Kidney (tissue), 14 donors: ENCODE results near the gene MS4A10. TPM values are rescaled to one million over a fixed set of nuclear protein-coding genes. Genes with fewer than 3 reads are reported as not detected.

Experiments used
- DNase-seq, 5 donors: peaks; one replicate each; pipeline ENCODE4 v3.0.0-alpha.2; 2013 to 2020
- FAIRE-seq: peaks from 2 replicates; lab custom pipeline; 2012; peaks lifted over from hg19 to GRCh38; lab: Jason Lieb, UNC
- H3K27ac ChIP-seq, 2 donors: one replicate each; pipeline ENCODE4 v1.7.0; 2013; ENCODE audit warnings: low read depth in 2 of 2, low read length in 2 of 2, inconsistent platforms in 1 of 2
- H3K27me3 ChIP-seq: one replicate; pipeline ENCODE4 v1.7.1; 2013; ENCODE audit warnings: low read length, inconsistent platforms; ENCODE audit not compliant: control insufficient read depth, insufficient read depth
- H3K36me3 ChIP-seq, 3 donors: one replicate each; pipeline versions ENCODE4 v1.7.0 to v1.7.1; 2013; ENCODE audit warnings: low read length in 3 of 3, control low read depth in 1 of 3, inconsistent platforms in 1 of 3; ENCODE audit not compliant: insufficient read depth in 3 of 3, control insufficient read depth in 2 of 3
- H3K4me1 ChIP-seq, 3 donors: one replicate each; pipeline versions ENCODE4 v1.7.0 to v1.7.1; 2013; ENCODE audit warnings: low read length in 3 of 3, inconsistent platforms in 1 of 3, low read depth in 1 of 3; ENCODE audit not compliant: control insufficient read depth in 2 of 3, insufficient read depth in 2 of 3
- H3K4me3 ChIP-seq, 3 donors: one replicate each; pipeline versions ENCODE4 v1.7.0 to v1.8.1; 2013; ENCODE audit warnings: low read length in 3 of 3, control low read depth in 1 of 3, inconsistent platforms in 1 of 3
- H3K9ac ChIP-seq, 3 donors: one replicate each; pipeline versions ENCODE4 v1.7.0 to v1.7.1; 2013; ENCODE audit warnings: low read length in 3 of 3, control low read depth in 1 of 3, inconsistent platforms in 1 of 3
- H3K9me3 ChIP-seq, 3 donors: one replicate each; pipeline versions ENCODE4 v1.7.0 to v1.7.1; 2013; ENCODE audit warnings: low read length in 3 of 3, control low read depth in 1 of 3, inconsistent platforms in 1 of 3; ENCODE audit not compliant: control insufficient read depth in 2 of 3, insufficient read depth in 1 of 3
- intact Hi-C: fragments of 100-400 bp; cut with DNase I; formaldehyde crosslinking; loops from one replicate; pipeline ENCODE4 v1.11.1; 2022
- polyA plus RNA-seq: library from polyadenylated mRNA; stranded (reverse); fragments of 350-450 nt; fragmentation: Illumina TruSeq; extraction: RNeasy Lipid Tissue Mini Kit (QIAGEN cat#74804); gene quantifications from one replicate; pipeline ENCODE4 v1.2.3, GENCODE V29; 2014; ENCODE audit warnings: low read depth, low replicate concordance; ENCODE audit not compliant: insufficient read depth
- total RNA-seq: library from RNA; stranded (reverse); fragmentation: NEBNext Ultra II Directional; extraction: Animal tissue kit (Norgen Biotek cat#: 25700); gene quantifications from one replicate; pipeline ENCODE4 v1.2.1, GENCODE V29; 2021
- TF ChIP-seq, protein P1 (sequence below): IDR thresholded peaks from 3 replicates; pipeline ENCODE4 v1.5.1; 2012; ENCODE audit warnings: mild to moderate bottlenecking, moderate library complexity, borderline replicate concordance; ENCODE audit not compliant: insufficient read depth; ENCODE audit errors: extremely low read depth
- donor health status: control.
- donor health status: control.
- donor health status: control.
- donor health status: control.
- donor health status: control.
- donor health status: DM: yes; HTN: yes; CAD: no.
- donor health status: Normal renal cell carcinoma (clear cell type).

The MS4A10 gene
- total and polyA plus RNA-seq, 2 donors from 2014 or later: 1.1 TPM; not detected in 1

DNA sequence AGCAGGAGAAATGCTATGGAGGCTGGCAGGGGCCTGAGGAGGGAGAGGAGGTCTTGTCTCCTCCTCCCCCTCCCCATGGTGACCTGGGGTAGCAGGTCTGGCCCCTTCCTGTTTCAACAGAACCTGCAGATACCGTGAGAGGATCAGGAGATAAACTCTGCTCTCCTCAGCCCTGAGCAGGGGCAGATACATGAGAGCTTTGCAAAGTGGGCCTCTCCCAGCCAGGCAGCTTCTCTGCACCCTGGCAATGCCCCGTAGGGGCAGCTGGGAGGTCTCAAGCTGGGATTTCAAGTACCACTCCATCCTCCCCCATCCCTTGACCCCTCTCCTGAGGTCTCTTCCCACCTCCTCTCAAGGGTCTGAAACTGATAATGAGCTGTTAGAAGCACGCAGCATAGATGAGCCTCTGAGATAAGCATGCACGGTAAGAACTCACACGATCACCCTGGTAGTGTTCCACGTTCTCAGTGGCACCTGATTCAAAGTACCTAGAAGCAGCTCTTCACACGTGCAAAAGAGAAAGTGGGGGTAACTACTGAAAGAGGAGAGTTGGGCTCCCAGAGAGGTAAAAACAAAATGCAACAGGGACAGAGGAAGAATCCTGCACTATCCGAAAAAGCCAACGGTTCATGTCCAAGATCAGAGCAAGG is 51.9 kb downstream of the MS4A10 start:
- no peak for FAIRE-seq

DNA sequence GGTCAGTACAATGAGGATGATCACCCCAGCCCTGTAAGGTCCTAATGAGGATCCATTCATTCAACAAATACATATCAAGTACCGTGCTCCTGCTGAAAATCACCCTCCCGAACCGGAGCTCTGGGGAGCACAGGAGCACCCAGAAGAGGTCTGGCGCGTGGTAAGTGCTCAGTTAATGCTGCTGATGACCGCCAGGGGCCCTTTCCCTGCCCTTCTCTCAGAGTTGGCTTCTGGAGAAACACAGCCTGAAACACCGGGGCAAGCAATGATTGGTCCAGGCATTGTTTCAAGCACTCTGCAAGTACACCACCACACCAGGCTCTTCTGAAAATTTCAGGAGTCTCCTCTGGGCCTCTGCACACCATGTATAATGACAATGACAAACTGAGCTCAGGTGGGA is 53.0 kb downstream of the MS4A10 start:
- DNase-seq: peak in 1 of 5 donors; percentile 43
- Histone ChIP-seq H3K4me1 (peaks cover 5 to 12% (median 9%) of the 10 kb centered on the region in 3 donors), H3K9me3 (no peaks in the 10 kb centered on the region), H3K4me3 (no peak overlapping the region), H3K27me3 (no peaks in the 10 kb centered on the region), H3K36me3 (no peaks in the 10 kb centered on the region), H3K27ac (no peak overlapping the region), H3K9ac (no peak overlapping the region)
- intact Hi-C loops: loop anchor here (10.0 kb wide), 1 partner anchor 337 kb away; no protein-coding TSS in a partner anchor
- FAIRE-seq: no peak
- TF ChIP-seq, protein P1, sequence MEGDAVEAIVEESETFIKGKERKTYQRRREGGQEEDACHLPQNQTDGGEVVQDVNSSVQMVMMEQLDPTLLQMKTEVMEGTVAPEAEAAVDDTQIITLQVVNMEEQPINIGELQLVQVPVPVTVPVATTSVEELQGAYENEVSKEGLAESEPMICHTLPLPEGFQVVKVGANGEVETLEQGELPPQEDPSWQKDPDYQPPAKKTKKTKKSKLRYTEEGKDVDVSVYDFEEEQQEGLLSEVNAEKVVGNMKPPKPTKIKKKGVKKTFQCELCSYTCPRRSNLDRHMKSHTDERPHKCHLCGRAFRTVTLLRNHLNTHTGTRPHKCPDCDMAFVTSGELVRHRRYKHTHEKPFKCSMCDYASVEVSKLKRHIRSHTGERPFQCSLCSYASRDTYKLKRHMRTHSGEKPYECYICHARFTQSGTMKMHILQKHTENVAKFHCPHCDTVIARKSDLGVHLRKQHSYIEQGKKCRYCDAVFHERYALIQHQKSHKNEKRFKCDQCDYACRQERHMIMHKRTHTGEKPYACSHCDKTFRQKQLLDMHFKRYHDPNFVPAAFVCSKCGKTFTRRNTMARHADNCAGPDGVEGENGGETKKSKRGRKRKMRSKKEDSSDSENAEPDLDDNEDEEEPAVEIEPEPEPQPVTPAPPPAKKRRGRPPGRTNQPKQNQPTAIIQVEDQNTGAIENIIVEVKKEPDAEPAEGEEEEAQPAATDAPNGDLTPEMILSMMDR: no peak

More for the DNA sequence above, 51.9 kb downstream of the MS4A10 start:
- Histone ChIP-seq H3K27ac (no peak overlapping the region), H3K9ac (no peak overlapping the region), H3K9me3 (no peaks in the 10 kb centered on the region), H3K4me3 (no peak overlapping the region), H3K27me3 (no peaks in the 10 kb centered on the region), H3K4me1 (peaks cover 5 to 9% (median 7%) of the 10 kb centered on the region in 3 donors), H3K36me3 (no peaks in the 10 kb centered on the region)
- intact Hi-C loops: loop anchor here (10.0 kb wide), 1 partner anchor 338 kb away; no protein-coding TSS in a partner anchor
- no peak for DNase-seq
- TF ChIP-seq, protein P1: no peak

DNA sequence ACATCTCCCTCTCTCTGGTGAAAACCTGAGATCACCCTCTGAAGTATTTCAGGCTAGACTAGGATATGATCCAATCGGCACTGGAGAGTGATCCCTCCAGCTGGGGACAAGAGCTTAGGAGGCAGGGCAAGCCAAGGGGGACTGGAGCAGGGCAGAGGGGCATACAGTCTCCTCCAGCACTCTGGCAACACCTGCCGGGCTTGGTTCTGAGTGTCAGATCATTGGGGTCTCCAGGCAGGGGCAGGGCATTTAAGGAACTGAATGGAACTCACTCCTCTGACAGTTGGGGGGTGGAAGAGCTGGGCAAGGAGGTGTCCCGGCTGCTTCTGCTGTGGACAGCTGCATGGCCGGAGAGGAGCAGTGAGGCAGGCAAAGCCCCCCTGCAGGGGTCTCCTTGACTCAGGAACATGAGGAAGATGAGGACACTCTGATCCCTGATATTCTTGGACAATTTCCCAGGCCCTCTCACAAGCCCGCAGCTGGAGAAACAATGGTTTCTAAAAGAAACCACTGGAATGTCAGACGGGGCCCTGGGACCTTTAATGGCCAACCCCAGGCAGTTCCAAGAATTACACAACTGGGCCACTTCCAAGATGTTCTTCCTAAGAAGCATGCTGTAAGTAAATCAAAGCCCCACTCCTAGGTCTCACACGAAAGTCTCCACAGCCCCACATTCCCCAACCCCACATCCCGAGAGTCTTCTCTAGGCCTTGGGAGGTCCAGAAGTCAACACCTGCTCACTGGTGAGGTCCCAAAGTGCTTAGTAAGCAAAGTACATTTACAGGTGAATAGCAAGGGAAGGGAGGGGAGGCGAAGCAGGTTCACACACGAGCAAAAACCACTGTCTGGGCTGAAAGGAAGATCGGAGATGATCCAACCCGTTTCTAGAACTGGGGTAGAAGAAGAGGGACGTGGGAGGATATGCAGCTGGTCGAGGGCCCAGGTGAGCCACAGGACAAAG is 55.6 kb downstream of the MS4A10 start:
- Histone ChIP-seq H3K4me3 (peak overlapping the region in 2 of 3 donors; percentile 59 to 92), H3K27me3 (no peaks in the 10 kb centered on the region), H3K36me3 (no peaks in the 10 kb centered on the region), H3K27ac (peak overlapping the region in 1 of 2 donors; percentile 51), H3K9ac (no peak overlapping the region), H3K4me1 (peaks cover 5 to 30% (median 15%) of the 10 kb centered on the region in 3 donors), H3K9me3 (no peaks in the 10 kb centered on the region)
- TF ChIP-seq, protein P1: no peak
- no peak for FAIRE-seq
- peak in 4 of 5 donors; percentile 25 to 90 (median 54) for DNase-seq
- intact Hi-C loops: no loop called here
